RWPE1 (cell line): ENCODE measurements around the gene CACNA1F.

ENCODE experiments used
- CTCF ChIA-PET: fragments of 350-600 bp; sonication (Branson Sonifier 250); formaldehyde crosslinking; extraction: SDS; loops from one replicate; lab custom pipeline; 2021; lab: Yijun Ruan, JAX
- POLR2A ChIA-PET: fragments of 400-600 bp; formaldehyde crosslinking; extraction: SDS; loops from one replicate; lab custom pipeline; 2020; ENCODE audit warnings: antibody characterized with exemption; ENCODE audit not compliant: low non-redundant PET; lab: Yijun Ruan, JAX
- DNase-seq: peaks from one replicate; pipeline ENCODE4 v3.0.0; 2012; ENCODE audit warnings: low spot score
- H3K27ac ChIP-seq: fragments of 450-650 bp; 2 replicates; pipeline ENCODE4 v1.5.1; 2017
- CTCF ChIP-seq: fragments of 450-650 bp; conservative IDR thresholded peaks from 2 replicates; pipeline ENCODE4 v1.5.1; 2017; ENCODE audit warnings: low read depth, mild to moderate bottlenecking

CACNA1F gene

DNA sequence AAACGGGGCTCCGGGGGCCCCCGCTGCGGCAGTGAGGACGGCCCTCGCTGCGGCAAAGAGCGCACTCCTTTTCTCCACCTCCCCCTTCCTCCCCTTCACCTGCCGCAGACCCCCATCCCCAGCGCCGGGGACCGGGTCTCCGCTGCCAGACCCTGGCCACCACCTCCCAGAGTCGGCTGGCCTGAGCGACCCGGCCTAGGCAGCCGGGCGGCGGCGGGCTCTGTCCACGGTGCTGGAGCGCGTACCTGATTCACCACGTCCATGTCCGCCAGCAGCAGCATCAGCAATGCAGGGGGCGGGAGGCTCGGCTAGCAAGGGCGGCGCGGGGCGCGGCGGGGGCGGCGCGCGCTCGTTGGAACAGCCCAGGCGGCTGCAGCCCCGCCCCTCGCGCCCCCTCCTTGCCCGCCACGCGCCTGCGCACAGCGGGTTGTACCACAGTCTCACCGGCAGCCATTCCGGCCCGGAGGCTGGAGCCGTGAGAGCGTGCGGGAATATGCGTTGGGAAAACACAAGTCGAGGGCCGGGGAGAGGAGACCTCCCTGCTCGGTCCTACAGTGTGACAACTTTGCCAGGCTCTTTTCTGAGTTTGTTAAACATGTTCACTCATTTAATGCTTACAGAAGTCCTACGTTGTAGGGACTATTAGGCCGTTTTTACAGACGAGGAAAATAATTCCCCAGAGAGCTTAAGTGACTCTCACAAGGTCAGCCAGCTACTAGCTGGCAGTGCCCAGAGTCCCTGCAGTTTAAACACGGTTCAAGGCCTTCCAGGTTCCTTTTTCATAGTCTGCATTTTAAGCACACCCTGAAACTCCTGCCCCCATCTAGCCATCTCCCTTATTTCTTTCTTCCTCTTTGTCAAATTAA, 33.0 kb downstream of the CACNA1F start, which contains the start of gene SYP:
Gene SYP (minus strand): TSS at position 288 of the 866 bp plus-strand sequence. CDS start 7 bp downstream, at position 281.
- CTCF ChIA-PET, result interaction anchor here (0.7 kb wide), 1 partner anchor 32 kb away, joined by 3 read pairs; no protein-coding TSS in a partner anchor
- no peak for TF ChIP-seq CTCF
- POLR2A ChIA-PET, result no interaction called here
- DNase-seq, result peak; percentile 89
- H3K27ac ChIP-seq, result no peak within 1 kb of the TSS

DNA sequence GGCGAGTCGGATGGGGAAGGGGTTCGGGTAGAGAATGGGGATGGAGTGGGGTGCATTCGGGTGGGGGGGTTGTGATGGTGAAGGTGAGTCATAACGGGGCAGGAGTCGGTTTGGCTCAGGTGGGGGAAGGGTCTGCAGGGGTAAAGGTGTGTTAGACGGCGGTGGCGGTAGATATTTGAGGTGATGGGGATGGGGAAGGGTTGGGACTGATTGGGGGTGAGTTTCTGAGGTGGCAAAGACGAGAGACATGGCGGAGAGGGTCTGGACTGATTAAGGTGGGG, 33.9 kb downstream of the CACNA1F start:
- no peak for TF ChIP-seq CTCF
- CTCF ChIA-PET, result interaction anchor here (0.7 kb wide), 1 partner anchor 33 kb away, joined by 3 read pairs; no protein-coding TSS in a partner anchor
- H3K27ac ChIP-seq, result no peak overlapping the region
- POLR2A ChIA-PET, result no interaction called here
- no peak for DNase-seq

DNA sequence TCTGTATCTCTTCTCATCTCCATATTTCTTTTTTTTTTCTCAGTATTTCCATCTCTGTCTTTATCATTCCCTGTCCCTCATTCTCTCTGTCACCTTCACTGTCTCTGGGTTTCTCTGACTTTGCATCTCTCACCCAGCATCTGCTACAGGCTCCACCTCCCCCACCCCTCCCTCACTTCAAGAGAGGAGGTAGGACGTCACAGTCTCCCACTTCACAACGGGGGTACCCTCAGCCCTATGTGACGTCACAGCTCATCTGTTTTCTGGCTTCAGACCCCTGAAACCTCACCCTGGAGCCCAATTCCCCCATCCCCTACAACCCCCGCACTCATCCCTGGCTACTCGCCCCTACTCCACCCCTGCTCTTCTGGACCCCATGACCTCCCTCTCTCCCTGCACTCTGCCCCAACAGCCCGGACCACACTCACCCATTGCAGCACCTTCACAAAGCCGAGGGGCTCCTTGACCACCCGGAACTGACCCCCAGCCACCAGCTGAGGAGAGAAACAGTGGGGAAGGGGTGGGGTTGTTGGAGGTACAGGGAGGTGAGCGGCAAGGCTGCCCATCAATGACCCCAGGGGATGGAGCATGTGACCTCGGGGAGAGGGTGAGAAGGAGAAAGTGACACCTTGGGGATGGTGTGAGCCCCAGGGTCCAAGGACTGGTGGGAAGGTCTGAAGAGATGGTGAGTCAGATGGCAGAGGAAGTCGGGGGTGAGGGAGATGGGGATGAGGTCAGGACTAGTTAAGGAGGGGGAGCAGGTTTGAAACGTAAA, 34.4 kb downstream of the CACNA1F start:
- no peak overlapping the region for H3K27ac ChIP-seq
- no peak for DNase-seq
- CTCF ChIA-PET, result no interaction called here
- no peak for TF ChIP-seq CTCF
- POLR2A ChIA-PET, result no interaction called here

- no peak overlapping the region for H3K27ac ChIP-seq
- POLR2A ChIA-PET, result no interaction called here
- no peak for DNase-seq
- no peak for TF ChIP-seq CTCF
- CTCF ChIA-PET, result interaction anchor here (0.6 kb wide), 1 partner anchor 78 kb away, joined by 3 read pairs; no protein-coding TSS in a partner anchor
Measured at GRCh38 chrX:49197543-49198087, 35.5 kb downstream of the CACNA1F start.

GRCh38 chrX:49193542-49193964, 39.6 kb downstream of the CACNA1F start:
- no peak for TF ChIP-seq CTCF
- DNase-seq, result no peak
- ChIA-PET POLR2A (no interaction called here), CTCF (interaction anchor here (0.7 to 1.2 kb wide), 2 partner anchors 19 to 649 kb away, joined by 4 to 5 read pairs; no protein-coding TSS in a partner anchor)
- no peak overlapping the region for H3K27ac ChIP-seq
